GM23338 (cell line): ENCODE data around the gene COPZ1. TPM values are rescaled to one million over a fixed set of nuclear protein-coding genes. Genes with fewer than 3 reads are reported as not detected.

Experiments used
- ATAC-seq: fragments of 200-7000 bp; cut with Tn5 transposase; 3 replicates; pipeline ENCODE4 v1.9.1; 2020
- DNase-seq: peaks from one replicate; pipeline ENCODE4 v3.0.0-alpha.2; 2015; ENCODE audit warnings: low spot score
- H2AFZ ChIP-seq: fragments of 200-600 bp; sonication (generic); 2 replicates; pipeline ENCODE4 v1.8.0; 2016; ENCODE audit warnings: antibody characterized with exemption, mild to moderate bottlenecking, moderate library complexity
- H3F3A ChIP-seq: fragments of 200-600 bp; sonication (generic); replicated peaks from 2 replicates; pipeline ENCODE4 v1.8.0; 2017; ENCODE audit warnings: antibody characterized with exemption, mixed run types, low read depth
- H3K27ac ChIP-seq: fragments of 200-600 bp; sonication (generic); 2 replicates; pipeline ENCODE4 v1.6.1; 2016; ENCODE audit warnings: low read depth
- H3K27me3 ChIP-seq: fragments of 200-600 bp; sonication (generic); 2 replicates; pipeline ENCODE4 v1.8.0; 2016; ENCODE audit warnings: mild to moderate bottlenecking, mixed run types, moderate library complexity; ENCODE audit not compliant: insufficient read depth
- H3K36me3 ChIP-seq: fragments of 200-600 bp; sonication (generic); 2 replicates; pipeline ENCODE4 v1.8.0; 2016; ENCODE audit warnings: mild to moderate bottlenecking; ENCODE audit not compliant: insufficient read depth
- H3K4me1 ChIP-seq: fragments of 200-600 bp; sonication (generic); 2 replicates; pipeline ENCODE4 v1.8.0; 2016; ENCODE audit warnings: mild to moderate bottlenecking, moderate library complexity; ENCODE audit not compliant: insufficient read depth
- H3K4me2 ChIP-seq: fragments of 200-600 bp; sonication (generic); 2 replicates; pipeline ENCODE4 v1.7.1; 2017; ENCODE audit warnings: mixed run types
- H3K4me3 ChIP-seq: fragments of 200-600 bp; sonication (generic); 2 replicates; pipeline ENCODE4 v1.6.1; 2016; ENCODE audit warnings: mixed run types
- H3K79me2 ChIP-seq: fragments of 200-600 bp; sonication (generic); replicated peaks from 2 replicates; pipeline ENCODE4 v1.8.0; 2017; ENCODE audit warnings: mild to moderate bottlenecking; ENCODE audit not compliant: insufficient read depth
- H3K9me2 ChIP-seq: fragments of 200-600 bp; sonication (generic); 2 replicates; pipeline ENCODE4 v1.8.0; 2017; ENCODE audit not compliant: insufficient read depth
- H4K20me1 ChIP-seq: fragments of 200-600 bp; sonication (generic); replicated peaks from 2 replicates; pipeline ENCODE4 v1.8.0; 2017; ENCODE audit warnings: mild to moderate bottlenecking; ENCODE audit not compliant: insufficient read depth
- H3K27ac Mint-ChIP-seq: 2 replicates; pipeline ENCODE4 v1.8.0; 2020; ENCODE audit warnings: inconsistent platforms, mild to moderate bottlenecking, moderate library complexity, mixed read lengths
- H3K27me3 Mint-ChIP-seq: 3 replicates; pipeline ENCODE4 v1.8.0; 2022; ENCODE audit warnings: low read depth, mild to moderate bottlenecking, moderate library complexity, mixed read lengths, inconsistent platforms; ENCODE audit not compliant: insufficient read depth, poor library complexity
- H3K36me3 Mint-ChIP-seq: 3 replicates; pipeline ENCODE4 v1.8.0; 2021; ENCODE audit warnings: low read depth, mild to moderate bottlenecking, inconsistent platforms, moderate library complexity, mixed read lengths
- H3K4me1 Mint-ChIP-seq: 3 replicates; pipeline ENCODE4 v1.8.0; 2020; ENCODE audit warnings: mild to moderate bottlenecking, inconsistent platforms, mixed read lengths
- H3K4me3 Mint-ChIP-seq: 3 replicates; pipeline ENCODE4 v1.8.0; 2021; ENCODE audit warnings: moderate library complexity, mild to moderate bottlenecking, inconsistent platforms, mixed read lengths
- H3K9me3 Mint-ChIP-seq: 3 replicates; pipeline ENCODE4 v1.8.0; 2020; ENCODE audit warnings: moderate library complexity, mild to moderate bottlenecking, inconsistent platforms, mixed read lengths
- CTCF ChIP-seq, 2 experiments: fragments of 200-600 bp in 1 of 2; sonication (generic) in 1 of 2; conservative IDR thresholded peaks; 2 replicates each; pipeline versions ENCODE4 v1.5.1 to v1.6.1; 2016 to 2017; ENCODE audit warnings: antibody characterized with exemption in 2 of 2, low read depth in 2 of 2, mild to moderate bottlenecking in 2 of 2, moderate library complexity in 1 of 2
- ETS1 ChIP-seq: IDR thresholded peaks from 2 replicates; pipeline ENCODE4 v1.6.1; 2016; ENCODE audit warnings: antibody characterized with exemption
- EZH2 ChIP-seq: fragments of 200-600 bp; sonication (generic); IDR thresholded peaks from one replicate; pipeline ENCODE4 v1.8.0; 2017; ENCODE audit warnings: antibody characterized with exemption, mild to moderate bottlenecking, low read depth; ENCODE audit not compliant: unreplicated experiment
- JUNB ChIP-seq: IDR thresholded peaks from one replicate; pipeline ENCODE4 v1.6.1; 2016; ENCODE audit warnings: antibody characterized with exemption; ENCODE audit not compliant: unreplicated experiment
- STAT1 ChIP-seq: IDR thresholded peaks from one replicate; pipeline ENCODE4 v1.6.1; 2016; ENCODE audit warnings: antibody characterized with exemption; ENCODE audit not compliant: unreplicated experiment
- ZNF114 ChIP-seq: fragments of 250-450 bp; sonication (Bioruptor Pico); IDR thresholded peaks from 2 replicates; pipeline ENCODE4 v1.5.0; 2020; ENCODE audit warnings: mild to moderate bottlenecking, moderate library complexity
- ZNF462 ChIP-seq: fragments of 250-450 bp; sonication (Bioruptor Pico); IDR thresholded peaks from 2 replicates; pipeline ENCODE4 v1.5.0; 2020; ENCODE audit warnings: mild to moderate bottlenecking, moderate library complexity
- polyA plus RNA-seq: library from polyadenylated mRNA; unstranded; fragments of >200 nt; fragmentation: Nextera tagmentation; extraction: Ambion mirVana; gene quantifications from 2 replicates; pipeline ENCODE4 v1.2.1, GENCODE V29; 2016
- total RNA-seq: library from RNA; depleted of rRNA; stranded (reverse); fragments of >200 nt; shearing (Covaris generic); gene quantifications from 2 replicates; pipeline ENCODE4 v1.2.3, GENCODE V29; 2014

Gene COPZ1
- total and polyA plus RNA-seq, 2 experiments from 2014 or later = 79.9 to 91.2 TPM

GRCh38 chr12:54357506-54358190 lies 32.7 kb downstream of the COPZ1 start:
- no peaks in the 10 kb centered on the region for H3K27me3 ChIP-seq
- peak overlapping the region; percentile 42 for H3K4me3 Mint-ChIP-seq
- H3K27ac Mint-ChIP-seq = peak overlapping the region; percentile 79; the same call in 1 of the 2 replicates
- ATAC-seq = peak; percentile 2; the same call in 1 of the 3 replicates
- no peaks in the 10 kb centered on the region; the same call in 2 of the 3 replicates for H3K36me3 Mint-ChIP-seq
- H3K4me1 Mint-ChIP-seq = peaks cover 20% of the 10 kb centered on the region
- peaks cover 15% of the 10 kb centered on the region for H3F3A ChIP-seq
- H3K36me3 ChIP-seq = no peaks in the 10 kb centered on the region
- peak overlapping the region; percentile 82 for H3K27ac ChIP-seq
- H4K20me1 ChIP-seq = no peaks in the 10 kb centered on the region
- DNase-seq = no peak
- peaks cover 63% of the 10 kb centered on the region for H3K4me1 ChIP-seq
- no peak overlapping the region for H2AFZ ChIP-seq
- H3K79me2 ChIP-seq = no peaks in the 10 kb centered on the region; the same call in 1 of the 2 replicates
- H3K9me3 Mint-ChIP-seq = no peaks in the 10 kb centered on the region; the same call in 2 of the 3 replicates
- peaks cover 27% of the 10 kb centered on the region for H3K27me3 Mint-ChIP-seq
- H3K9me2 ChIP-seq = no peaks in the 10 kb centered on the region
- no peak for TF ChIP-seq STAT1
- TF ChIP-seq ETS1 = no peak
- TF ChIP-seq CTCF (conservative IDR thresholded peaks at IDR 0.05; ENCODE audit: low read depth in 2 of 2) = no peak
- no peak for TF ChIP-seq ZNF114
- TF ChIP-seq ZNF462 (CRISPR knock-in tag) = no peak
- no peak for TF ChIP-seq JUNB
- TF ChIP-seq EZH2 = no peak
- peak overlapping the region; percentile 75 for H3K4me3 ChIP-seq
- H3K4me2 ChIP-seq = peak overlapping the region; percentile 95
